HG03432 (cell line): ENCODE results near the gene POLR1D.

Experiments used
- ATAC-seq: cut with Tn5 transposase; IDR thresholded peaks from one replicate; pipeline ENCODE4 v1.9.1; 2021; ENCODE audit warnings: mild to moderate bottlenecking, moderate library complexity; ENCODE audit not compliant: unreplicated experiment

POLR1D gene

GRCh38 chr13:27621366-27622101, at the start of gene POLR1D:
Gene POLR1D (plus strand): TSS chr13:27621892. CDS start chr13:27621984, 92 bp downstream.
- ATAC-seq = peak; percentile 67

GRCh38 chr13:27572234-27572901, 49.3 kb upstream of the POLR1D start:
- ATAC-seq = no peak

- ATAC-seq = no peak
Measured at GRCh38 chr13:27573265-27573664, 48.4 kb upstream of the POLR1D start.

- no peak for ATAC-seq
Measured at GRCh38 chr13:27574661-27575060, 47.0 kb upstream of the POLR1D start.

GRCh38 chr13:27578121-27579030, 43.3 kb upstream of the POLR1D start:
- ATAC-seq = no peak

- ATAC-seq = no peak
Measured at GRCh38 chr13:27583645-27584044, 38.0 kb upstream of the POLR1D start.

DNA sequence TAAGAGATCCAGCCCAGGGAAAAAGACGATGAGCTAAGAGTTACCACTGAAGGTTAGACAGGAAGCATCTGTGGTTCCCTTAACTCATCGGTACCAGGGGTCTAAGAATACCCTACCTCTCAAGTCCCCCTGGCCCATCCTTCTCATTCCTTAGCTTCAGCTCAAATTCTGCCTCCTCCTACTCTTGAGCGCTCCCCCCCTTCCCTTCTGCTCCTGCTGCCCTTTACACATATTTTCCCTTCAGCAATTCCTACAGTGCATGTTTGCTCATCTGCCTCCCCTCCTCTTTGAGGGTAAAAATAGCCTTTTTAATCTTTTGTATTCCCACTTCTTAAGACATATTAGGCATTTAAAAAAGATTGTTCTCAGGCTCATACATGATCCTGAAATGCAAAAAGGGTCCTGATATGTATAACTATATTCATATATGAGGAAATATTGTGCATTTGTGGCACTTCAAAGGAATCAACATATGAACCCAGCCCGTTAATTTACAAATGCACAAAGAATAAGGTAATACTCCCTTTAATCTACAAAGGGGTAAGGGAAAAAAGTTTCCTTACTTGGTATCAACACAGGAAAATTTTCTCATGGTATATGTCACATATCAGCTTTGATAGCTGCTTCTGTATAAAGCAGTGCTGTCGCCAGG, 34.5 kb upstream of the POLR1D start:
- ATAC-seq = no peak

- no peak for ATAC-seq
Measured at GRCh38 chr13:27588405-27588804, 33.3 kb upstream of the POLR1D start.

DNA sequence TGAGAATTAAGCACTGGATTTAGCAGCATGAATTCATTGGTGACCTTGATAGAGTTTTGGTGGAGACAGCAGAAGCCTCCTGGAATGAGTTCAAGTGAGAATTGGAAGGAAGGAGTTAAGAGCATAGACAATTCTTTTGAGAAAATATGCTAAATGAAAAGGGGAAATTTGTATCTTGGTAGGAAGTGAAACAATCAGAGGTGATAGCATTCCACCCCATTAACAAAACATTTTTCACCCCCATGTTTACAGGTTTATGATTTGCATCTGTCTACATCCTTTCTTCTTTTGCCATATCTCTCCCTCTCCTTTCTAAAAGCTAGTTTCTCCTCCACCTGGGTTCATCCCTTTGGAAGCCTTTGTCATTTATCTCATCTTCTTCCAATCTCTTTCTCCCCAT, 28.8 kb upstream of the POLR1D start:
- ATAC-seq = no peak

- ATAC-seq = no peak
Measured at GRCh38 chr13:27593267-27593666, 28.4 kb upstream of the POLR1D start.

GRCh38 chr13:27595055-27595811, 26.5 kb upstream of the POLR1D start:
- ATAC-seq = no peak

- no peak for ATAC-seq
Measured at GRCh38 chr13:27599096-27599495, 22.6 kb upstream of the POLR1D start.

GRCh38 chr13:27599845-27600553, 21.7 kb upstream of the POLR1D start:
- no peak for ATAC-seq

- no peak for ATAC-seq
Measured at GRCh38 chr13:27600711-27601110, 21.0 kb upstream of the POLR1D start.

DNA sequence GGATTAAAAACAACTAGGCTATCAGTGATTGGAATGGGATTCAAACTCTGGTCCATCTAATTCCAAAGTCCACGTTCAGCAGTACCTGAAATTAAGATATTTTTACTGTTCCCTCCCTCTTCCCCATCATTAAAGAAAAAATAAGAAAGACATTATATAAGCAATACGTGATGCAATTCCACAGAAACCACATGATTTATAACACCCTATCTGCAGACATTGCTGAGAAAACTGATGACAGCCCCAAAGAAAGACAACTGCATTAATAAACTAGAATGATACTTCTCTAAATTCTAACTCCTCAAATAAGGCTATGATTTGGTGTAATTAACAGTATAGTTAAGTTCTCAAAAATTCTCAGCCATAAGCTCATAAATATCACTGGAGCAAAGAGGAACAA, 20.5 kb upstream of the POLR1D start:
- ATAC-seq = no peak

DNA sequence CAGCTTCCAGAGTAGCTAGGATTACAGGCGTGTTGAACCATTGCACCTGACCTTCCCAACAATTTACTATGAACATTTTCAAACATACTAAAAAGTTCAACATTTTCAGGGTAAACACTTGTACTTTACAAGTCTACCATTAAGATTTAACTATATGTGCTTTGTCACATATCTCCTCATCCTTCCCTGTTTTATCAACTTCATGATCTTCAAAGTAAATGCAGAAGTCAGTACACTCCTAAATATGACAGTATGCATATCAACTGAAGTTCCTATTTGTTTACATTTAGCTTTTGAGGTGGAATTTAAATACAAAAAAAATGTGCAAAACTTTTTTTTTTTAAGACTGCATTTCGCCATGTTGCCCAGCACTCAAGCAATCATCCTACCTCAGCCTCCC, 19.9 kb upstream of the POLR1D start:
- no peak for ATAC-seq

- no peak for ATAC-seq
Measured at GRCh38 chr13:27605099-27605498, 16.6 kb upstream of the POLR1D start.

- no peak for ATAC-seq
Measured at GRCh38 chr13:27605610-27606200, 16.0 kb upstream of the POLR1D start.

- ATAC-seq = no peak
Measured at GRCh38 chr13:27607125-27607524, 14.6 kb upstream of the POLR1D start.
